NCI-H2107 treated with DMSO at 0.1 percent for 48 hours (cell line): ENCODE data around the gene COL5A3.
"Not testable (repeated sequence)": the region's sequence is repeated elsewhere in the genome, so short reads cannot be mapped to it uniquely, and the experiment has no call there.

Source experiments
- DNase-seq: peaks from one replicate; lab custom pipeline; 2025; ENCODE audit not compliant: unreplicated experiment; lab: John Stamatoyannopoulos, UW

The COL5A3 gene

DNA sequence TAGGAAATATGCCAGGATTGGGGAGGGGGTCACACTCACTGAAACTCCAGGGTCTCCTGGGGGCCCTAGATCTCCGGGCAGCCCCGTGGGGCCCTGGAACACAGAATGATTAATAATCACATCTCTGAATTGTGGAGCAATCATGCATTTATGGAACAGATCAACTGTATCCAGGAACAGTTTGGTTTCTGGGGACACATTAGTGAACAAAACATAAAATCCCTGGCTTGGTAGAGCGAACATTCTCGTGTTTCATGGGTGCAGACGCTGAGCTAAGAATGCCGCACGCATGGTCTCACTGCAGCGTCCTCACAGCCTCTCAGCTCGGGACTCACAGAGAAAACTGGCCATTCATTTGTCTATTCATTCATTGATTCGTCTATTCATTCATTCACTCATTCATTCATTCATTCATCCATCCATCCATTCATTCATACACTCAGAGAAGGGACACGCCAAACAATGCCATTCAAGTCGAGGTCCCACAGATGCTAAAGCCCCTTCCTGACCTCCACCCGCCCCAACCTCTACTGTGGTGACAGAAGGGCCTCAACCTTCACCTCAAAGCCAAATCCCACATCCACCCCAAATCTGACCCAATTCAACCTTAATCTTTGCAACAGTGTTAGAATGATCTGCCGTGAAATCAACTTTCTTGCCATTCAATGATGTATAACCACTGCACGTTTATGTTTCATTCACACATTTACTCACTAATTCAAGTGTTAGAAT, 39.0 kb downstream of the COL5A3 start:
- no peak for DNase-seq

DNA sequence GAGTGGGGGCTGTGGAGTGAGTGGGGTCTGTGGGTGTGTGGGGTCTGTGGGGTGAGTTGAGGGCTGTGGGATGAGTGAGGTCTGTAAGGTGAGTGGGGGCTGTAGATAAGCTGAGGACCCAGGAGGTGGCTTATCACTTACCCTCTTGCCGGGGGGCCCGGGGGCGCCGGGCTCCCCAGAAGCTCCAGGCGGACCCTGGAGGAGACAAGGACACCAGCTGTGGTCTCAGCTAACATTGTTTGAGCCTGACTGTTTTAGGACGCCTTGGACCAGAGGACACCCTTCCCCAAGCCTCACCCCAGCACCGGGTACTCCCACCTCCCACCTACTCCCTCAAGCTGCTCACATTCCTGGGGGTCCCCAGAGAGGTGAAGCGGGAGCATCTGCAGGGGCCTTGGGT, 39.8 kb downstream of the COL5A3 start:
- no peak for DNase-seq

DNA sequence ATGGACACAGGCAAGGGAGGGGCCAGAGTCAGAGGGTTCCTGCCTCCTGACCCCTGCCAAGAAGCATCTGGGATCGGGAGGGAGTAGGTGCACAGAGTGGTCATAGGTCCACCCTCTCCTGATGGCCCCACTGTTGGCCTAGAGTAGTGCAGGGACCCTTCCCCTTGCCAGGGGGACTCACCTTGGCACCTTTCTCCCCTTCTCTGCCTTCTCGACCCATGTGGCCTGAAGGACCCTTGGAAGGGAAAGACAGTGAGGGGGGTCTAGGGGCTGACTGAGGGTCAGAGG, 40.7 kb downstream of the COL5A3 start:
- DNase-seq: no peak

DNA sequence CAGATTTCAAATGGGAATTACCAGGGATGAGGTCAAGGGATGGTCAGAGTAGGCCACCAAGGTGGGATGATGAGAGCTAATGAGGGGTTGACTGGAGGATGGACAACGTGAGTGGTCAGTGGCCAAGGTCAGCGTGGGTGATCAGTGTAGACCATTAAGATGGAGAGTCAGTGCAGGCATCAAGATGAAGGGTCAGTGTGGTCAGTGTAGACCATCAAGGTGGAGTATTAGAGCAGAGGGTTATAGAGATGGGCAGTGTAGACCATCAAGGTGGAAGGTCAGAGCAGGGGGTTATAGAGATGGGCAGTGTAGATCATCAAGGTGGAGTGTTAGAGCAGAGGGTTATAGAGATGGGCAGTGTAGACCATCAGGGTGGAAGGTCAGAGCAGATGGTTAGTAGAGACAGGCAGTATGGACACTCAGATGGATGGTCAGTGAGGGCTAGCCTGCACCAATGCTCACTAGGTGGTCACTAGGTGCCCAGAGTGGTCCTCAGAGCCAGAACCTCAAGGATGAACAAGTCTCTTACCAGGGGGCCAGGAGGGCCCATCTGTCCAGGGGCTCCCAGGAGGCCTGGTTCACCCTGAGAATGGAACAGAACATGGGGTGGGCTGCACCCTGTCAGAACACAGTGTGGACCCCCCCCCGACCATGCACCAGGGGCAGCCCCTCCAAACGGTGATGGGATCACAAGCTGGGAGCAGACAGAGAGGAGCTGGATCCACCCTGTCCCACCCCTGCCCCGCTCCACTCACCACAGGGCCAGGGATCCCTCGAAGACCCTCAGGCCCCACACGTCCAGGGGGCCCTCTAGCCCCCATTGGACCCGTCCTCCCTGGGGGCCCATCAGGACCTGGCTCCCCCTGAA, 41.2 kb downstream of the COL5A3 start:
- DNase-seq: no peak

DNA sequence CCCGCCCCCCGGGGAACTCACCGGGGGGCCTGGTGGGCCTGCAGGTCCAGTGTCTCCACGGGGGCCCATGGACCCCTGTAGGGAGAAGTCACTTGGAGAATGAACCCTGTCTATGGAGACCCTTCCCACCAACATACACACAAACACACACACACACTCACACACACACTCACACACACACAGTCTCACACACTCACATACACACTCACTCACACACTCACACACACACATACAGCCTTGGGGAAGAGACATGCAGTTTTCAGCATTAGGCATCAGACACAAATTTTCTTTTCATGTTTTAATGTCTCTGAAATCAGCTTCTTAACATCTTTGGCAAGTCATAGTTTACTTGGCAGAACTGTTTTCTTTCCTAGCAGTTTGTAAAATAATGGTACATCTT, 43.0 kb downstream of the COL5A3 start:
- DNase-seq: no peak

DNA sequence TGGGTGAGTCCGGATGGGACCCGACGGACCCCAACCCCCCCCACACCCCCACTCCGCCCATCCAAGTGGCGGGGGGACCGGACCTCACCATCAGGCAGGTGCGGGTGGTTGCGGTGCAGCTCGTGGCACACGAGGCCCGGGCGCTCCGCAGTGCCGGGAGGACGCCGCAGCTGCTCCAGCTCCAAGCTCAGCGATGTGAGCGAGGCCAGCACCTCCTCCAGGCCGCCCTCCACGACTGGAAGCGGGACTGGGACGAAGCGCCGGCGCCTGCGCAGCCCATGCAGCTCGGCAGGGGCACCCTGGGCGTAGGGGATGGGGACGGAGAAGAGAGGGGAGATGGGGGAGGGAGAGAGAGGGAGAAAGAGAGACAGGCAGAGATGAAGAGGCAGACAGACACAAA, 43.9 kb downstream of the COL5A3 start:
- no peak for DNase-seq

DNA sequence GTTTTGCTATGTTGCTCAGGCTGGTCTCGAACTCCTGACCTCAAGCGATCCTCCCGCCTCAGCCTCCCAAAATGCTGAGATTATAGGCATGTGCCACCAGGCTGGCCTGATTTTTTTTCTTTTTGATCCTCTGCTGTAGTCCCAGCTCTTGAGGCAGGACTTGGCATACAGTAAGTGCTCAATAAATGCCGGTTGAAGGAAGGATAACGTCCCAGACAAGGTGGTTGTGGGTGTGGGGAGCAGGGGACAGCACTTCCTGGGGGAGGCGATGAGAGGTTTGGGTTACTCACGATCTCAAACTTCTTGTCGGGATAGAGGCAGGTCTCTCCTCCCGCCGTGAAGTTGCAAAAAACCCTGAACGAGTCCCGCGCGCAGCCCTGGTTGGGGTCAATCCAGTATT, 44.3 kb downstream of the COL5A3 start:
- DNase-seq: no peak

DNA sequence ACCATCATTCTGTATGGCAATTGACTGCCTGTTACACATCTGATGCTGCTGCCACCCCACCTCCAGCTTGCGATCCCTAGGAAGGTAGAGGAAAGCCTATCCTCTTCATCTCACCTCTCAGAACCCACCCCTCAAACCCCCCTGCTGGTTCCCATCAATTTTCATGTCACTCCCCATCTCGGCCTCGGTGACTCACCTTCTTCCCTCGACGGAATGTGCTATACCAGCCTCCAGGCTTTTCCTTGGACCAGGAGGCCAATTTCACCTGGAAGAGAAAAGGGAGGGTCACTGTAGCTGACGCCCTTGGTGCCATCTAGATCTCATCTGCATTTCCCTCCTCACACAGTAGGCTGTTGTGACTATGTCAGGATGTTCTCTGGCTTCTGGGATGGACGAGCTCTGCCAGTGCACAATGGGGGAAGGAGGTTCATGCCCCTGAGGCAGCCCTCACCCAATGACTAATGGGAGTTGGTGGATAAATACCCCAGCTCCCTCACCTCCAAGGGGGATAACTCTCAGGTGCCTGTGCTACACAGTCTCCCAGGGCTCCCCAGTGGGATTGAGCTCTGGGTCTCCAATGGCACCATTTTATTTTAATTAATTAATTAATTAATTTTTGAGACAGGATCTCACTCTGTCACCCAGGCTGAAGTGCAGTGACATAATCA, 47.5 kb downstream of the COL5A3 start:
- DNase-seq: no peak

DNA sequence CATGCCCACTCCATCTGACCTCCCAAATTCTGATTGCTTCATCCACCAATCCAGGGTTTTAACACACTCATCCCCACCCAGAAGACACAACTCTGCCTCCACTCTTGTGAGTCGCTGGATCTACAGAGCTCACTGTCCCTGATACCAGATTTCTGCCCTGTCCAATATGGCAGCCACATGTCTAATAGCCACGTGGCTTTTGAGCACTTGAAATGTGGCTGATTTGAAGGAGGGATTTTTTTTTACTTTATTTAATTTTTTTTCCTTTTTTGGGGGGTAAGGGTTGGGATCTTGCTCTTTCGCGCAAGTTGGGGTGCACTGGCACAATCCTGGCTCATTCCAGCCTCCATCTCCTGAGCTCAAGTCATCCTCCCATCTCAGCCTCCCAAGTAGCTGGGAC, 49.2 kb downstream of the COL5A3 start:
- no peak for DNase-seq

DNA sequence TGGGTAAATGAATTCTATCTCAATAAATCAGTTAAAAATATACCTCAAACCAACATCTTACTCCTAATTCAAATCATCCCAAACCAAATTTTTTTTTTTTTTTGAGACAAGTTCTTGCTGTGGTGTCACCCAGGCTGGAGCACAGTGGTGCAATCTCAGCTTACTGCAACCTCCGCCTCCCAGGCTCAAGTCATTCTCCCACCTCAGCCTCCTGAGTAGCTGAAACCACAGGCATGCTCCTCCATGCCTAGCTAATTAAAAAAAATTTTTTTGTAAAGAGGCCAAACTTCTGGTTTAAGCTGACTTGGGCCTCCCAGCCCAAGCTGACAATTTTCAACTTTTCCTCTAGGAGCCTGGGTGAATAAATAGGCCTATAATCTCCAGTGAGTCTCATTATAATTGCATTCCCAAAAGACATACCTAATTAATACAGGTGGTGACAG, 51.9 kb downstream of the COL5A3 start:
- no peak for DNase-seq

DNA sequence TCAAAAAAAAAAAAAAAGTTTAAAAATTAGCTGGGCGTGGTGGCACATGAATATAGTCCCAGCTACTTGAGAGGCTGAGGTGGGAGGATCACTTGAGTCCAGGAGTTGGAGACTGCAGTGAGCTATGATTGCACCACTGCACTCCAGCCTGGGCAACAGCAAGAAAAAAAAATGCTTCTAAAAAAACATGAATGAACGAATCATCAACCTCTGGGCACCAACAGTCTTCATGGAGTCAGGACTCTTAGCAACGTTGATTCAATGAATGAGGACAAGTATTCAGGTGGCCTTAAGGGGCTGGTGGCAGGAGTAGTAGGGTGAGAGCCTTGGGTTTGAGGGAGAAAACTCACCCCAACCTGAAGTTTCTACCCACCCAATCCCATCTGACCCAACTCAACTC, 53.3 kb downstream of the COL5A3 start:
- DNase-seq: no peak

DNA sequence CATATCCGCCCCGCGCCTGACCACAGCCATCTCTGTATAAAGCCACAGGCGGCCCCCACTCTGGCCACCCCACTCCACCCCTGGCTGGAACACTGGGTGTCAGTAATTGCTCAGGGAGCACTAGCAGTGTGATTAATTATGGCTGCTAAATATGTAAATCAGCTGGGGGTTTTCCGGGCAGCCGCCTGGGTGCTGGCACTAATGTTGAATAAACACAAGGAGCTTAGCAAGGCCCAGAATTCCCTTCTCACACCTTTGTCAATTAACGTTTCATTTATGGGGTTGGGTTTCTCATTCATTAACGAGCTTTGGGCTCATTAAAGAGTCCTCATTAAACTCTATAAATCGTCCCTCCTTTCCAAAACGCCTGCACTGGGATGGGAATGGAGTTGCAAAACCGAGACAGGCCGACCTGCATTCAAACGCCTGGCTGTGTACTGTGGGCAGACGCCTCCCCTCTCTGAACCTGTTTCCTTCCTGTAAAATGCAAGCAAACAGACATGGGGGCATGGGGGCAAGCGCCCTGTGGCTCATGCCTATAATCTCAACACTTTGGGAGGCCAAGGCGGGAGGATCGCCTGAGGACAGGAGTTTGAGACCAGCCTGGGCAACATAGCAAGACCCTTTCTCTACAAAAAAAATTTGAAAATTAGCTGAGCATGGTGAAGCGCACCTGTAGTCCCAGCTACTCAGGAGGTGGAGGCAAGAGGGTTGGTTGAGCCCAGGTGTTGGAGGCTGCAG, 56.3 kb downstream of the COL5A3 start:
- DNase-seq: no peak

DNA sequence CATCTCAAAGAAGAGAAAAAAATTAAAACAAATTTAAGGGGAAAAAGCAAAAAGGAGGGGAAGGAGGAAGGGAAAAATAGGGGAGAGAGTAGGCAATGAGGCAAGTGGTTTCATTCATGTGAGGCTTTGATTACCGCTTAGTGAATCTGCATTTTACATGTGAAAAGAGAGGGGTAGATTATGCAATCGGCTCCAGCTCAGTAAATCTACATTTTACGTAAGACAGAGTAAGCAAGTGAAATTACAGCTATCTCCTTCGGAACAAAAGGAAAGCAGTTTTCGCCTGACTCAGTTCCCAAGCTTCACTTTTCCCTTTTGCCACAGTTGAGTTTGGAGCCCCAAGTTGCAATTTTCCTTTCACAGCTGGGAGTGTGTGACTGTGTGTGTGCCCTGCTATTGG, 58.0 kb downstream of the COL5A3 start:
- DNase-seq: no peak

DNA sequence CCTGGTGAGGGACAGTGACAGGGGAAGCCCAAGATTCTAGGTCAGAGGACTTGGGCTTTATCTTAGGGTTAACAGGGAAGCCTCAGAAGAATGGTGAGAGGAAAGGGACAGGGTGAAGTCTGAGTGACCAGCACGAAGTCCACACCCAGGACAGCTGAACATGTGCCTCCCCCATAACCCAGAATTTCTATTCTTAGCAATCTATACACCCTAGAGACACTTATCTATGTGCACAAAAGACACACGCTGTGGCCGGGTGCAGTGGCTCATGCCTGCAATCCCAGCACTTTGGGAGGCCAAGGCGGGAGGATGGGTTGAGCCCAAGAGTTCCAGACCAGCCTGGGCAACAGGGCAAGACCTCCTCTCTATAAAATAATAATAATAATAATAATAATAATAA, 62.9 kb downstream of the COL5A3 start:
- DNase-seq: no peak

DNA sequence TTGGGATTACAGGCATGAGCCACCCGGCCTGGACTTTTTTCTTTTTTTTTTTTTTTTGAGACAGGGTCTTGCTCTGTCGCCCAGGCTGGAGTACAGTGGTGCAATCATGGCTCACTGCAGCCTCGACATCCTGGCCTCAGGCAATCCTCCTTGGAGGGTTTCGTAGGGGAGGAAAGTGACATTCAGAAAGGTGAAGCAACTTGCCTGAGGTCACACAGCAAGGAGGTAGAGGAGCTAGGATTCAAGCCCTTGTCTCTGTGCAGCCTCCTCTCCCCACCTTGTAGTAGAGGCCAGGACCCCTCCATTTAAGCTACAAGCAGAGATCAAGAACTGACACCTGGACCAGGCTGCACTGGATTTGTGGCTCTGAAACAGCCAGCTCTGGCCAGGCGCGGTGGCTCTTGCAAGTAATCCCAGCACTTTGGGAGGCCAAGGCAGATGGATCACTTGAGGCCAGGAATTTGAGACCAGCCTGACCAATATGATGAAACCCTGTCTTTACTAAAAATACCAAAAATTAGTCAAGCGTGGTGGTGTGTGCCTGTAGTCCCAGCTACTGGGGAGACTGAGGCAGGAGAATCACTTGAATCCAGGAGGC, 63.7 kb downstream of the COL5A3 start:
- DNase-seq: not testable (repeated sequence)

DNA sequence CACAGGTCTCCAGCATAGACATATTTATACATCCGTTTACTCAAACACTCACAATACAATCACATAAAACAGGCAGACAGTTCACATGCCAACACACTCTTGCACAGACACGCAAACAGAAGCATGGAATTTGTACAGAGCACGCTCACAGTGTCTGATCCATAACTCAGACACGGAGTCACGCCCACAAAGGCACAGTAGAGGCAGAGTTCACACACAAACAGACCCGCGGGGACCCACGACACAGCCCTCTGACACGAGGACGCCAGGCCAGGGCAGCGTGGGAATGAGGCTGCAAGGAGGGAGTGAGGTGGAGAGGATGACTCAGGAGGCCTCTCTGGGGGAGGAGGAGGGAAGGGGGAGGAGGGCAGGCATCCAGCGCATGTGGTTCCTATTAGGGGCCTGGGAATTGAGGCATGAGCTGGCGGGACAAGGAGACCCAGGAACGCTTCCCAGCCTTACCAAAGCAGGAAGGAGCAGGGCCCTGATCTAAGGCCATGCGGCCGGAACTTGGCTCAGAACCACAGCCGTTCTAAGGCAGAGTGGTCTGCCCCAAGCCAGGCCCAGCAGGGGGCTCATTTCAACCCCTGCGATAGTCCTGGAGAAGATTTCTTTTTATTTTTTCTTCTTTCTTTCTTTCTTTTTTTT, 64.9 kb downstream of the COL5A3 start:
- DNase-seq: no peak

DNA sequence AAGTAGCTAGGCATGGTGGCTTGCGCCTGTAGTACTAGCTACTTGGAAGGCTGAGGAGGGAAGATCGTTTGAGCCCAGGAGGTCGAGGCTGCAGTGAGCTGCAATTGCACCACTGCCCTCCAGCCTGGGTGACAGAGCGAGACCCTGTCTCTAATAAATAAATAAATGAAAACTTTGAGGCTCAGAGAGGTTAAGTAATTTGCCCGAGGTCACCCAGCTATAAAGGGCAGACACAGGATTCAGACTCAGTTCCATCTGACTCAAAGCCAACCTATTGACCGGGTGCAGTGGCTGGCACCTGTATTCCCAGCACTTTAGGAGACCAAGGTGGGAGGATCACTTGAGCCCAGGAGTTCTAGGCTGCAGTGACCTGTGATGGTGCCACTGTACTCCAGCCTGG, 66.6 kb downstream of the COL5A3 start:
- DNase-seq: no peak

DNA sequence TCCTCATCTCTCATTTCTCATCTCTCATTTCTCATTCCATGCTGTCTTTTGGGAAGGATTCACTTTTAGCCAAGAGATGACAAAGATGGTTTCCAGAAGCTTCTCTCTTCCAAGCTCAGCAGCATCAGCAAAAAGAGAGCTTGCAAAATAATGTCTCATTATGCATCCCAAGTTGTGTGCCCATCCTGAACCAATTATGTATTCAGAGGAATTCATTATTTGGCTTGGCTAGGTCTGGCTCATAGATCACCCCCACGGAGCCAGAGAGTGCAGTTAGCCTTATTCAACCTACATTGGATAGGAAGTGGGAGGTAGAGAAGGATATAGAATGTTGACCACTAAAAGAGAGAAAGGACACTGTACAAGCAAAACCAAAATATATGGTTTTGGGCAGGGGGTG, 68.6 kb downstream of the COL5A3 start:
- DNase-seq: no peak

DNA sequence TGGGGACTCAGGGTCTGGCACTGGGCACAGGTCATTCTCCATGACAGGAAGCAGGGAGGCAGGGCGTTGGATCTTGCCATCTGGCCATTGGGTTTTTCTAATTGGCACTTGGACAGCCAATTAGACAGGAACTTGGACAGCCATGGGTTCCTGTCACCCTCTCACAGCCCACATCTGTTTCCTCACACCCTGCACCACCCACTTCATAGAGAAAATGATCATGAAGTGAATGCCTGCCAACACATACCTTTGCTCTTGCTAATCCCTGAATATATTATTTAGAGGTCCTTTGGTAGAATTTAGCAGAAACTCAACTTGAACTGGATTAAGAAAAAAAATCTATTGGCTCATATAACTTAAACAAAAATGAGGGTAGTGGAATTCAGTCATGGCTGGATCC, 69.1 kb downstream of the COL5A3 start:
- no peak for DNase-seq

DNA sequence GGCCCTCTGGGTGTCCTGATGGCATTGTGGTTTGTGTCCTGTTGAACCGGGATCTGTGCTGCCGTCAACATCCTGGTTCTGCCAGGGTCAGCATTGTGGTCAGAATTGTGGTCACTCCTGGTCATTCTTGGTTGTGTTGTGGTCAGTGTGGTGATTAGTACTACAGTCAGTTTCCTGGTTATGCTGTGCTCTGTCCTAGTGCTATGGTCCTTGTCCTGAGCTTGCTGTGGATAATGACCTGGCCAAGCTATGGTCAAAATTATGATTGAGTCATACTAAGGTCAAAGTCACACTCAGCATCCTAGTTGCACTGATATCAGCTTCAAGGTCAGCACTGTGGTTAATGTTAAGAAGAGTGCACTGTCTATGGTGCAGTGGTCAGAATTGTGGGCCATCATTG, 69.5 kb downstream of the COL5A3 start:
- no peak for DNase-seq
